GM12875 (cell line): ENCODE data around the gene CHDH.

ENCODE experiments used
- H3K4me3 ChIP-seq: one replicate; pipeline ENCODE4 v1.5.1; 2011; ENCODE audit warnings: low read depth, low read length, control low read depth
- CTCF ChIP-seq: IDR thresholded peaks from 2 replicates; pipeline ENCODE4 v1.5.1; 2011; ENCODE audit warnings: low read depth, mild to moderate bottlenecking, control low read depth, inconsistent platforms, low read length, moderate library complexity, borderline replicate concordance; ENCODE audit not compliant: insufficient read depth

CHDH gene

GRCh38 chr3:53803124-53803815, 42.9 kb downstream of the CHDH start:
- no peak for TF ChIP-seq CTCF

GRCh38 chr3:53802256-53802880, 43.9 kb downstream of the CHDH start:
- H3K4me3 ChIP-seq: no peak overlapping the region
- no peak for TF ChIP-seq CTCF

More at GRCh38 chr3:53803124-53803815, 42.9 kb downstream of the CHDH start:
- no peak overlapping the region for H3K4me3 ChIP-seq

- no peak overlapping the region for H3K4me3 ChIP-seq
- TF ChIP-seq CTCF: no peak
These were observed 44.9 kb downstream of the CHDH start for GRCh38 chr3:53801319-53801718.

GRCh38 chr3:53800041-53800906, 45.9 kb downstream of the CHDH start:
- no peak for TF ChIP-seq CTCF
- H3K4me3 ChIP-seq: no peak overlapping the region

GRCh38 chr3:53799338-53799865, 46.8 kb downstream of the CHDH start:
- no peak for TF ChIP-seq CTCF
- H3K4me3 ChIP-seq: no peak overlapping the region

GRCh38 chr3:53798144-53798543, 48.1 kb downstream of the CHDH start:
- no peak overlapping the region for H3K4me3 ChIP-seq

More at GRCh38 chr3:53798144-53798543, 48.1 kb downstream of the CHDH start:
- no peak for TF ChIP-seq CTCF
